ENCODE measurements around the gene TUBA4B.

- TF ChIP-seq CTCF (IDR thresholded peaks at IDR 0.05) (no peak), POLR2A (IDR thresholded peaks at IDR 0.05) (no peak)
Measured at GRCh38 chr2:219308142-219309101, 55.4 kb downstream of the TUBA4B start.
